Raji (cell line): ENCODE data around the gene SNRNP35.

ENCODE experiments used
- POLR2A ChIP-seq: IDR thresholded peaks from 2 replicates; pipeline ENCODE4 v1.6.1; 2011; ENCODE audit warnings: low read depth, low read length, control low read depth; ENCODE audit not compliant: insufficient read depth

SNRNP35 gene

GRCh38 chr12:123512838-123513665 lies 55.1 kb downstream of the SNRNP35 start:
- no peak for TF ChIP-seq POLR2A

- TF ChIP-seq POLR2A = no peak
Measured at GRCh38 chr12:123513805-123514204, 55.9 kb downstream of the SNRNP35 start.

GRCh38 chr12:123516216-123516780 lies 58.4 kb downstream of the SNRNP35 start:
- no peak for TF ChIP-seq POLR2A
